HG03442 (cell line): ENCODE measurements around the gene DCHS2.
A peak's percentile ranks its signal among the peaks of the same experiment; 100 is the strongest.

Source experiments
- ATAC-seq: cut with Tn5 transposase; IDR thresholded peaks from one replicate; pipeline ENCODE4 v1.9.1; 2021; ENCODE audit warnings: mild to moderate bottlenecking, moderate library complexity; ENCODE audit not compliant: unreplicated experiment

Gene DCHS2

DNA sequence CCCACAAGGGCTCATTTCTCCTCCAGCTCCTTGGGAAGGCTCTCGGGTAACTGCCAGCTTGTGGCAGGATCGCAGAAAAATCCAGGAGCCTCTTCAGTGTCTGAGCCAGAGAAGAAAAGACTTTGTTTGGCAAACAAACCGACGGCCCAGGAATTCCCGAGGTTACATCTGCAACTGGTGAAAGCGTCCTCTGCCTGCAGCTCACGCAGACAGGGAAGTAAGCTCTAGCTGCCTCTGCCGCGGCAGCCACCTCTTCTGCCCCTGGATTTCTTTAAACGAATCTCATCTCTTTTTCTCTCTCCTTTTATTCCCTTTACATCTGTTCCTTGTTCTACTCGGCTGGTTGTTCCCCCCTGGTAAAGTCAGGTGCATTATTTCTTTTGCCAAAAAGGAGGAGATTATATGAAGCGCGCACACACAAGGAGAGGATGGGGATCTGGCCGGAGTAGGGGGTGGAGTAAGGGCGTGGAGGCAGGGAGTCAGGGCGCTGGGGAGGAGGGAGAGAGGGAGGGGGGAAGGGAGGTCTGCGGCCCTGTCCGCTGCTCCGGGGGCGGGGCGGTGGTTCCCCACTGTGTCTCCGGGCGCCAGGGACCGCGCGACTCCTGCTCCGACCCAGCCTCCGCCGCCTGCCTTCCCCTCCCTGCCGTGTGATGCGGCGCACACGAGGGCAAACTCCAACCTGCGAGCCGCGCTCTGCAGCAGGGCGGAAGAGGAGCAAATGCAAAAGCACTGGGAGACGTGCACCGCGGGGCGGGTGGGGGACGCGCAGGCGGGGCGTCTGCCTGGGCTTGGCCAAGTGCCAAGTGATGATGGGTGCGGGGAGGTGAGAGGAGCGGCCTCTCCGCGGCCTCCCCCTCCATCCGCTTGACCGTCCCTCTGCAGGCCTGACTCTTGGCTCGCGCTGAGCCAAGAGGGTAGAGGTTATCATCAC, at the start of gene DCHS2:
Gene DCHS2 (minus strand): TSS at position 459 of the 931 bp plus-strand sequence. CDS start 444 bp downstream, at position 15.
- peak; percentile 46 for ATAC-seq

- no peak for ATAC-seq
Measured at GRCh38 chr4:154534296-154534695, 42.7 kb upstream of the DCHS2 start.

GRCh38 chr4:154529728-154530519, 38.3 kb upstream of the DCHS2 start:
- ATAC-seq: no peak

- ATAC-seq: no peak
Measured at GRCh38 chr4:154528869-154529268, 37.3 kb upstream of the DCHS2 start.

DNA sequence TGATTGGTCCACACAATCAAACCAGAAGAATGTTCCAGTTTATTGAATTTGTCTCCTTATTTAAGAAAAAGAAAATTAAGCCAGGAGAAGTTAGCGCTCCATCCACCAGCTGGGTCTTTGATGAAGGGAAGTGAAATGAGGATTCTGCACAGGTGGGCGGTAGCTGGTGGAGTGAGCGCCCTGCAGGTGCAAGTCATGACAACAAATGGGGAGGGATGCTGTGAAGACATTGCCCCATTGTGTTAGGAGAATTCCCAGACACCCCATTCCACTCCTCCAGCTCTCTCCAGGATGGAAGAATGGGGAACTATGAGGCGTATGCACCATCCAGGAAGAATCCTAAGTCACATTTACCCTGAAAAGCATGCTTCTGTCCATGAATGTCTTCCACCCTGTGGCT, 35.7 kb upstream of the DCHS2 start:
- no peak for ATAC-seq

DNA sequence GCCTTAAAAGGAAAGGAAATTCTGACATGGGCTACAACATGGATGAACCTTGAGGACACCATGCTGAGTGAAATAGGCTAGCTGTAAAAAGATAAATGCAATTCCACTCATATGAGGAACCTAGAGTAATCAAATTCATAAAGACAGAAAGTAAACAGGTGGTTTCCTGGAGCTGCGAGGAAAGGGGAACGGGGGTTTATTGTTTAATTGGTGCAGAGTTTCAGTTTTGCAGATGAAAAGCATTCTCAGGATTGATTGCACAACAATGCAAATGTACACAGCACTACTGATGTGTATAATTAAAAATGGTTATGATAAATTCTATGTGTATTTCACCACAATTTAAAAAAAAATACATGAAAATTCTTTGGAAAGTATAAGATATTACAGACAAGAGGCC, 34.6 kb upstream of the DCHS2 start:
- ATAC-seq: no peak

DNA sequence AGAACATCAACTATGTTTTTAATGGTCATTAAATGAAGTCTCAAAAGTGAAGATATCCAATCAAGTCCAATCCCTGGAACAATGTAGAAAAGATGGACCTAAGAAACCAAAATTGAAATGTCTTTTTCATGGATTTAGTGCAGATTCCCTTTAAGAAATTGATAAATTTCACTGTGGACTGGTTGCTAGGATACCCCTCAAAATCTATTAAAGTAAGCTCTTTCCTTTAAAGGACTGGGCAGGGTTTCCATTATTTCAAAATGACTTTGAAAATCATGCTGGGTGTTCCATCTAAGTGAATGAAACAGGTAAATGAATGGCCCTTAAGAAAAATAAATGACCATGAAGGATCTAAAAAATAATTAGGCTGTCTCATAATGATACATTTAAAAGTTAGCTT, 30.0 kb upstream of the DCHS2 start:
- ATAC-seq: no peak

DNA sequence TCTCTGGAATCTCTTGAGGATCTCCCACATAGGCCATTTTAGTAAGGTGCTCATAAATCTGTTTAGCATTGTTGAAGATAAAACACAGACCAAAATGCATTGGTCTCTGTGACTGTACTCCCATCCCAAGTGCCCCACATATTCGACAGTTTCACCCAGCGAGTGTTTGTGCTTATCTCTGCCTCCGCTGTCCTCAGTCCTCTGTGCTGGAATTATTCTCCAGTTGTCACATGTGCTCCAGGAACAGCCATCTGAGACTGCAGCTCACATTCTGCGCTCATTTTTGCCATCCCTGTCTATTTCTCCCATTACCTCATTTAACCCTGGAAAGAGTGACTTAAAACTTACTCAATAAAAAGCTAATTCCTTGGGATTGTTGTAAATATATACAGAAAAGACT, 27.6 kb upstream of the DCHS2 start:
- ATAC-seq: no peak

DNA sequence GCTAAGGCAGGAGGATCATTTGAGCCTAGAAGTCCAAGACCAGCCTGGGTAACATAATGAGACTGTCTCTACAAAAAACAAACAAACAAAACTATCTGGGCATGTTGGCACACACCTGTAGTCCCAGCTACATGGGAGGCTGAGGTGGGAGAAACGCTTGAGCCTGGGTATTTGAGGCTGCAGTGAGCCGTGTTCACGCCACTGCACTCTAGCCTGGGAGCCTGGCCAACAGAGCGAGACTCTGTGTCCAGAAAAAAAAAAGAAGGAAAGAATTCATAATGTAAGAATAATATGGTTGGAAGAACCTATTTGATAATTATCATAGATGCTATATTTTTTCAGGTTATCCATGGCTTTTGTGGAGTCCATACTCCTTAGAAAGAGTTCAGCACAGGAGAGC, 26.0 kb upstream of the DCHS2 start:
- no peak for ATAC-seq

- no peak for ATAC-seq
Measured at GRCh38 chr4:154516318-154517029, 24.9 kb upstream of the DCHS2 start.

DNA sequence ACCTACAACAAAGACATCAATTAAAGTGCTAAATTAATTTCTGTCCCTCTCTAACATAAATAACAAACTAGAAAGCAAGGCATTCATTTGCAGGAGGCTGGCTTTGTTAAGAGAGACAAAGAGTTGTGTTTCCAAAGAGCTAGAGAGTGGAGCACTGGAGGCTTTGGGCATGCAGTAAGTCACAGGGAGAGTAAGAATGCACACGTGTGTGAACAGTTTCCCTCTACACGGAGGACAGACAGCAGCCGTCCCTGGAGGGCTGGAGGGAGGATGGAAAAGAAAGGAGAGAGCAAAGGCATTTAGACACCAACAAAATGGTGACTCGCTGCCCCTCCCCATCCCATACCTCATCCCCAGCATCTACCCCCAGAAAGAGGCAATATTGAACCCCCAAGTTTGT, 20.4 kb upstream of the DCHS2 start:
- ATAC-seq: no peak

- no peak for ATAC-seq
Measured at GRCh38 chr4:154511548-154511947, 19.9 kb upstream of the DCHS2 start.

DNA sequence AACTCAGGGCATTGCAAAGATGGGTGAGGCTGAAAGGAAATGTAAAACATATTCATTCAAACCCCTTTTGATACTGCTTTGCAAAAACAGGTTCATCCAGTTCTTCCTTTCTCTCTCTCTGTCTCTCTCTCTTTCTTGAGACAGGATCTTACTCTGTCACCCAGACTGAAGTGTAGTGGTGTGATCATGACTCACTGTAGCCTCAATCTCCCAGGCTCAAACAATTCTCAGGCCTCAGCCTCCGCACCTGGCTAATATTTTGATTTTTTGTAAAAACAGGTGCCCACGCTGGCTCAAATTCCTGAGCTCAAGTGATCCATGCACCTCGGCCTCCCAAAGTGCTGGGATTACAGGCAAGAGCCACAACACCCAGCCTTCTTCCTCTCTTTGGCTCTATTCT, 15.6 kb upstream of the DCHS2 start:
- ATAC-seq: no peak

DNA sequence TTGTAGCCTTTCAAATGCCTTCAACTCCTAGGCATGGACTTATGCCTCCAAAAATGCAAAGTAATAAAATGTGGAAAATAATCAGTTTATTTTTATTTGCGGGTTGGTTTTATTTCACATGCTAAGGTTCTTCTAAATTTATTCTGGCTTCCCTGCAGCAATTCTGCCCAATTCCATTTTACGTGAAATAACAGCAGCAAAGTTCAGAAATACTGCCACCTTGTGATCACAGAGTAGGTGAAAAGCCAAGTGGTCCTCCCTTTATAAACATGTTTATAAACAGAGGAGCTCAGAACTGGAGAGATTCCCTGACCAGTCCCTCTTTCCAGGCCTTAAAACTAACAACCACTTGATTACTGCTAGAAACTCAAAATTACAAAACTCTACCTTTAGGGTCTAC, 14.7 kb upstream of the DCHS2 start:
- ATAC-seq: peak; percentile 47

DNA sequence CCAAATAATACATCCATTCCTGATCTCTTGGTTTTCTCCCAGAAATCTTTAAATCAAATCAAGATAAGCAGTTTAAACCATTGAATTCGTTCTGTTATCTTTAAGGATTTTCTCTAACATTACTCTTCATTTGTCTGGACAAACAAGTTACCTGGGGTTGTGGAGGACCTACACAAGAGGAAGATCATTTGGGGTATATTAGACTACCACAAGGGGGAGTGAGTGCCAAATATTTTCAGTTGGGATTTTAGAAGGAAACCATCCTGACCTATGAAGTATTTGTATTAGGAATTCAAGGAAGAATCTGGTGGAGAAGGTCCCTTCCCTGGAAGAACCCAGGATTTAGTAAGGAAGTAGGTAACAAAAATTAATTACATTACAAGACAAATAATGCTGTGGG, 12.0 kb upstream of the DCHS2 start:
- no peak for ATAC-seq

GRCh38 chr4:154502111-154502510, 10.5 kb upstream of the DCHS2 start:
- no peak for ATAC-seq

DNA sequence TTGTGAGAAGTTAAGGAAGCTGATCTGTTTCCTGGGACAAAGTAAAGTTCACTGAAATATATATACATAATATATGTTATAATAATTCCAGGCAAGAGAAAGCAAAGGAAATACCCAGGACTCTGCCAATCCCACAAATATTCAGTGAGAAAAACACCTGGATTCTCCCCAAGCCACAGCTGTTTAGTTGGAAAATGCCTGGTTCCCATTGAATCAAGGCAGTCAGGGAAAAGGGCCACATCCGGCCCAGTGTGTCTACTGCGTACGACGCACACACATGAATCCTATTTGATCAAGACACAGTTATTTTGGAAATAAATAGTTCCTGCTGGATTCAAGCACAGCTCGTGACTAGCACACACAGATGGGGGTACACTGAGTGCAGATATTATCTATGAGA, 6.3 kb upstream of the DCHS2 start:
- ATAC-seq: no peak

GRCh38 chr4:154495867-154496266, 4.3 kb upstream of the DCHS2 start:
- no peak for ATAC-seq

- no peak for ATAC-seq
Measured at GRCh38 chr4:154492288-154492687, 689 bp upstream of the DCHS2 start.

- ATAC-seq: peak; percentile 64
Measured at GRCh38 chr4:154490583-154491340, 837 bp downstream of the DCHS2 start.

DNA sequence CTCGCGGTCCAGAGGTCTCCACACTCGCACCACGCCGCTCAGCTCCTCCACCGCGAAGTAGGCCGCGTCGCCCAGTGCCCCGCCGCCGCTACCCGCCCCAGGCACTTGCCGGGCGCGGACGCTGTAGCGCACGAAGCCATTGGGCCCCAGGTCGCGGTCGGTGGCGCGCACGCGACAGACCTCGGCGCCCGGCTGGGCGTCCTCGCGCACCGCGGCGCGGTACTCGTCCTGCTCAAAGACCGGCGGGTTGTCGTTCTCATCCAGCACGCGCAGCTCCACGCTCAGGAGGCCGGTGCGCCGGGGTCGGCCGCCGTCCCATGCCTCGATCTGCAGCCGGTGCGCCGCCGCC, 1.4 kb downstream of the DCHS2 start:
- no peak for ATAC-seq
